NCI-H510A (cell line): ENCODE data around the gene SLCO3A1.
"Not testable (repeated sequence)": the region's sequence is repeated elsewhere in the genome, so short reads cannot be mapped to it uniquely, and the experiment has no call there.

Experiments
- DNase-seq: peaks from one replicate; lab custom pipeline; 2025; lab: John Stamatoyannopoulos, UW

Gene SLCO3A1

GRCh38 chr15:92070251-92070650, 216.7 kb downstream of the SLCO3A1 start:
- not testable (repeated sequence) for DNase-seq

GRCh38 chr15:92071045-92071634, 217.6 kb downstream of the SLCO3A1 start:
- no peak for DNase-seq

GRCh38 chr15:92073044-92073785, 219.7 kb downstream of the SLCO3A1 start:
- DNase-seq: no peak

- no peak for DNase-seq
These were observed 220.6 kb downstream of the SLCO3A1 start for GRCh38 chr15:92074101-92074500.

- no peak for DNase-seq
These were observed 221.1 kb downstream of the SLCO3A1 start for GRCh38 chr15:92074646-92075045.

- no peak for DNase-seq
These were observed 222.3 kb downstream of the SLCO3A1 start for GRCh38 chr15:92075764-92076163.

- DNase-seq: no peak
These were observed 223.0 kb downstream of the SLCO3A1 start for GRCh38 chr15:92076541-92076940.

- DNase-seq: peak; percentile 22
These were observed 224.0 kb downstream of the SLCO3A1 start for GRCh38 chr15:92077353-92078085.

- DNase-seq: no peak
These were observed 224.8 kb downstream of the SLCO3A1 start for GRCh38 chr15:92078270-92078669.

GRCh38 chr15:92079047-92079446, 225.5 kb downstream of the SLCO3A1 start:
- no peak for DNase-seq

- no peak for DNase-seq
These were observed 226.2 kb downstream of the SLCO3A1 start for GRCh38 chr15:92079647-92080255.

- peak; percentile 21 for DNase-seq
These were observed 228.7 kb downstream of the SLCO3A1 start for GRCh38 chr15:92082006-92082843.

GRCh38 chr15:92083190-92083589, 229.7 kb downstream of the SLCO3A1 start:
- DNase-seq: no peak

- no peak for DNase-seq
These were observed 233.7 kb downstream of the SLCO3A1 start for GRCh38 chr15:92087211-92087610.

- peak; percentile 41 for DNase-seq
These were observed 237.7 kb downstream of the SLCO3A1 start for GRCh38 chr15:92091155-92091734.

- DNase-seq: no peak
These were observed 239.0 kb downstream of the SLCO3A1 start for GRCh38 chr15:92092289-92093105.

- no peak for DNase-seq
These were observed 242.2 kb downstream of the SLCO3A1 start for GRCh38 chr15:92095693-92096092.

- DNase-seq: no peak
These were observed 244.1 kb downstream of the SLCO3A1 start for GRCh38 chr15:92097474-92098178.

- DNase-seq: no peak
These were observed 245.4 kb downstream of the SLCO3A1 start for GRCh38 chr15:92098869-92099268.

- no peak for DNase-seq
These were observed 246.8 kb downstream of the SLCO3A1 start for GRCh38 chr15:92100301-92100700.
